B cell (primary cell): ENCODE measurements around the gene AMBRA1. TPM values are rescaled to one million over a fixed set of nuclear protein-coding genes. Genes with fewer than 3 reads are reported as not detected.

Experiments
- ATAC-seq: fragments of 200-7000 bp; cut with Tn5 transposase; one replicate; pipeline ENCODE4 v1.10.0; 2021; ENCODE audit warnings: low read depth, mild to moderate bottlenecking, moderate number of reproducible peaks, moderate library complexity
- CTCF ChIA-PET: fragments of 350-600 bp; sonication (Branson Sonifier 250); formaldehyde crosslinking; loops from one replicate; lab custom pipeline; 2021; ENCODE audit warnings: antibody characterized with exemption, inconsistent platforms; lab: Charles Lee
- POLR2A ChIA-PET: fragments of 350-600 bp; sonication (Branson Sonifier 250); formaldehyde crosslinking; loops from one replicate; lab custom pipeline; 2021; ENCODE audit warnings: antibody characterized with exemption; lab: Charles Lee
- DNase-seq: peaks from one replicate; pipeline ENCODE4 v3.0.0; 2013
- H2AFZ ChIP-seq: 2 replicates; pipeline ENCODE4 v1.6.1; 2012; ENCODE audit warnings: mild to moderate bottlenecking, low read depth, low read length; ENCODE audit not compliant: insufficient read depth, poor library complexity, severe bottlenecking
- H3K27ac ChIP-seq, 2 donors: 1 replicate in 1 of 2; 2 replicates in 1 of 2; pipeline ENCODE4 v1.5.1; 2012 to 2013; ENCODE audit warnings: low read length in 2 of 2, mild to moderate bottlenecking in 2 of 2, moderate library complexity in 1 of 2
- H3K27me3 ChIP-seq, 4 experiments: fragments of 200-600 bp in 1 of 4; sonication (generic) in 1 of 4; replicated peaks in 1 of 4; 1 replicate in 2 of 4; 2 replicates in 2 of 4; pipeline versions ENCODE4 v1.6.1 to v1.7.0; 2013 to 2016; ENCODE audit warnings: low read length in 3 of 4, mild to moderate bottlenecking in 2 of 4, mixed read lengths in 1 of 4, moderate library complexity in 1 of 4; ENCODE audit not compliant: insufficient read depth in 4 of 4, control insufficient read depth in 3 of 4; ENCODE audit errors: control extremely low read depth in 1 of 4
- H3K36me3 ChIP-seq, 2 experiments: replicated peaks in 1 of 2; 1 replicate in 1 of 2; 2 replicates in 1 of 2; pipeline versions ENCODE4 v1.6.1 to v1.7.1; 2013; ENCODE audit warnings: low read length in 1 of 2; ENCODE audit not compliant: insufficient read depth in 2 of 2, control insufficient read depth in 1 of 2; ENCODE audit errors: control extremely low read depth in 1 of 2, extremely low read depth in 1 of 2
- H3K4me1 ChIP-seq, 2 donors: fragments of 200-600 bp in 1 of 2; sonication (generic) in 1 of 2; 1 replicate in 1 of 2; 2 replicates in 1 of 2; pipeline versions ENCODE4 v1.5.1 to v1.6.1; 2013 to 2017; ENCODE audit warnings: low read length in 2 of 2; ENCODE audit not compliant: control insufficient read depth in 2 of 2, insufficient read depth in 2 of 2
- H3K4me2 ChIP-seq: replicated peaks from 2 replicates; pipeline ENCODE3; 2012; ENCODE audit warnings: mild to moderate bottlenecking, low read depth, low read length; ENCODE audit not compliant: poor library complexity, severe bottlenecking
- H3K4me3 ChIP-seq, 5 experiments: fragments of 200-600 bp in 1 of 5; sonication (generic) in 1 of 5; 1 replicate in 3 of 5; 2 replicates in 2 of 5; pipeline versions ENCODE4 v1.5.1 to v1.7.0; 2011 to 2016; ENCODE audit warnings: low read length in 4 of 5, mild to moderate bottlenecking in 4 of 5, low read depth in 2 of 5, control low read depth in 1 of 5, moderate library complexity in 1 of 5; ENCODE audit not compliant: insufficient read depth in 1 of 5; ENCODE audit errors: control extremely low read depth in 1 of 5, extremely low read depth in 1 of 5
- H3K79me2 ChIP-seq: fragments of 200-600 bp; sonication (generic); one replicate; pipeline ENCODE4 v1.6.0; 2016; ENCODE audit warnings: low read length; ENCODE audit not compliant: control insufficient read depth, insufficient read depth
- H3K9ac ChIP-seq: fragments of 200-600 bp; sonication (generic); 2 replicates; pipeline ENCODE4 v1.6.1; 2017; ENCODE audit warnings: mild to moderate bottlenecking, low read length, moderate library complexity
- H3K9me3 ChIP-seq, 3 donors: one replicate each; pipeline versions ENCODE4 v1.6.1 to v1.7.1; 2013; ENCODE audit warnings: low read length in 2 of 3; ENCODE audit not compliant: control insufficient read depth in 2 of 3, insufficient read depth in 1 of 3; ENCODE audit errors: control extremely low read depth in 1 of 3
- H4K20me1 ChIP-seq: 2 replicates; pipeline ENCODE4 v1.6.0; 2012; ENCODE audit warnings: mild to moderate bottlenecking, low read length; ENCODE audit not compliant: insufficient read depth, control insufficient read depth, poor library complexity, severe bottlenecking
- H3K27ac Mint-ChIP-seq: one replicate; pipeline ENCODE4 v1.8.0; 2021; ENCODE audit warnings: mixed read lengths
- H3K27me3 Mint-ChIP-seq: one replicate; pipeline ENCODE4 v1.8.0; 2021; ENCODE audit warnings: mixed read lengths
- H3K4me1 Mint-ChIP-seq: one replicate; pipeline ENCODE4 v1.8.0; 2021; ENCODE audit warnings: mixed read lengths
- H3K4me3 Mint-ChIP-seq: one replicate; pipeline ENCODE4 v1.8.0; 2021; ENCODE audit warnings: mixed read lengths
- H3K9me3 Mint-ChIP-seq: one replicate; pipeline ENCODE4 v1.8.0; 2022; ENCODE audit warnings: mixed read lengths; ENCODE audit not compliant: insufficient read depth
- EZH2 ChIP-seq: IDR thresholded peaks from 2 replicates; pipeline ENCODE4 v1.6.1; 2012; ENCODE audit warnings: borderline replicate concordance, low read depth, mild to moderate bottlenecking, moderate library complexity, low read length; ENCODE audit not compliant: insufficient read depth, poor library complexity, severe bottlenecking
- WGBS: methylation state at CpG from one replicate; pipeline ENCODE4 v1.1.5; 2013; ENCODE audit warnings: missing lambda C conversion rate; ENCODE audit not compliant: insufficient coverage; 5-methylcytosine and 5-hydroxymethylcytosine counted together
- intact Hi-C: fragments of 100-400 bp; cut with micrococcal nuclease; formaldehyde crosslinking; loops from one replicate; pipeline ENCODE4 v1.10.0; 2022
- polyA plus RNA-seq: library from polyadenylated mRNA; depleted of rRNA; stranded (reverse); fragments of >200 nt; gene quantifications from 2 replicates; pipeline ENCODE4 v1.2.3, GENCODE V29; 2012
- total RNA-seq, 2 donors: library from RNA; stranded (reverse); fragments of 120-200 nt in 1 of 2; gene quantifications; 1 replicate in 1 of 2; 2 replicates in 1 of 2; pipeline versions ENCODE4 v1.2.3 to v1.2.4, GENCODE V29; 2013 to 2022
- TF ChIP-seq, protein P1 (sequence below): fragments of 200-600 bp; IDR thresholded peaks from one replicate; pipeline ENCODE4 v1.8.0; 2022; ENCODE audit warnings: antibody characterized with exemption, mild to moderate bottlenecking

AMBRA1 gene
- total and polyA plus RNA-seq, 2 donors (not counting 1 experiment from before 2014, with no cell fraction given), result 13.8 to 36.1 TPM

DNA sequence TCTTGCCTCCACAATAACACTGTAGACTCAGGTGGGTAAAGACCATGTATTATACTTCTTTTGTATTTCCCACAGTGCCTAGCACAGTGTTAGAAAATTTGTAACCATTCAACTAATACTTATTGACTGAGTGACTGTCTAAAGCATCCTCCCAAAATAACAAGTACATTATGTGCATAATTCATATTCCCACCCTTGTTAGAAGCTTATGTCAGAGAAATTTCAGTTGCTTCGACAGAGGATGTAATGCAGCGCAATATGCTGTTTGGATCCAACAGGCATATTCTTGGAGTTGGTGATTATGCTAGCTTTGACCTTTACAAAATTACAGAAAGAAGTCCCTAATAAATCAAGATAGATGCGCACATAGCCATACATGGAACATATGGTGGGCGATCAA lies 53.0 kb downstream of the AMBRA1 start:
- intact Hi-C loops, result no loop called here
- Mint-ChIP-seq H3K27me3 (no peaks in the 10 kb centered on the region), H3K9me3 (no peaks in the 10 kb centered on the region), H3K4me1 (peaks cover 12% of the 10 kb centered on the region), H3K27ac (no peak overlapping the region), H3K4me3 (no peak overlapping the region)
- CTCF ChIA-PET, result interaction anchor here (0.9 kb wide), 1 partner anchor 8 kb away, joined by 3 read pairs; no protein-coding TSS in a partner anchor
- POLR2A ChIA-PET, result no interaction called here
- no peaks in the 10 kb centered on the region for H3K4me1 ChIP-seq
- H3K27ac ChIP-seq, result no peak overlapping the region
- peaks cover 75% of the 10 kb centered on the region for H3K79me2 ChIP-seq
- no peak overlapping the region for H2AFZ ChIP-seq
- WGBS, result no CpG with 5 or more reads among the region's 4 CpGs
- ATAC-seq (no peak), DNase-seq (no peak)
- H3K4me2 ChIP-seq, result no peak overlapping the region
- no peak overlapping the region for H3K4me3 ChIP-seq
- TF ChIP-seq, protein P1, sequence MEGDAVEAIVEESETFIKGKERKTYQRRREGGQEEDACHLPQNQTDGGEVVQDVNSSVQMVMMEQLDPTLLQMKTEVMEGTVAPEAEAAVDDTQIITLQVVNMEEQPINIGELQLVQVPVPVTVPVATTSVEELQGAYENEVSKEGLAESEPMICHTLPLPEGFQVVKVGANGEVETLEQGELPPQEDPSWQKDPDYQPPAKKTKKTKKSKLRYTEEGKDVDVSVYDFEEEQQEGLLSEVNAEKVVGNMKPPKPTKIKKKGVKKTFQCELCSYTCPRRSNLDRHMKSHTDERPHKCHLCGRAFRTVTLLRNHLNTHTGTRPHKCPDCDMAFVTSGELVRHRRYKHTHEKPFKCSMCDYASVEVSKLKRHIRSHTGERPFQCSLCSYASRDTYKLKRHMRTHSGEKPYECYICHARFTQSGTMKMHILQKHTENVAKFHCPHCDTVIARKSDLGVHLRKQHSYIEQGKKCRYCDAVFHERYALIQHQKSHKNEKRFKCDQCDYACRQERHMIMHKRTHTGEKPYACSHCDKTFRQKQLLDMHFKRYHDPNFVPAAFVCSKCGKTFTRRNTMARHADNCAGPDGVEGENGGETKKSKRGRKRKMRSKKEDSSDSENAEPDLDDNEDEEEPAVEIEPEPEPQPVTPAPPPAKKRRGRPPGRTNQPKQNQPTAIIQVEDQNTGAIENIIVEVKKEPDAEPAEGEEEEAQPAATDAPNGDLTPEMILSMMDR, result no peak
- no peak for TF ChIP-seq EZH2
- H3K9me3 ChIP-seq, result no peaks in the 10 kb centered on the region
- H3K27me3 ChIP-seq, result no peaks in the 10 kb centered on the region
- peaks cover 42% of the 10 kb centered on the region for H4K20me1 ChIP-seq
- H3K9ac ChIP-seq, result no peak overlapping the region
- H3K36me3 ChIP-seq, result peaks cover 14 to 52% of the 10 kb centered on the region in 2 experiments

DNA sequence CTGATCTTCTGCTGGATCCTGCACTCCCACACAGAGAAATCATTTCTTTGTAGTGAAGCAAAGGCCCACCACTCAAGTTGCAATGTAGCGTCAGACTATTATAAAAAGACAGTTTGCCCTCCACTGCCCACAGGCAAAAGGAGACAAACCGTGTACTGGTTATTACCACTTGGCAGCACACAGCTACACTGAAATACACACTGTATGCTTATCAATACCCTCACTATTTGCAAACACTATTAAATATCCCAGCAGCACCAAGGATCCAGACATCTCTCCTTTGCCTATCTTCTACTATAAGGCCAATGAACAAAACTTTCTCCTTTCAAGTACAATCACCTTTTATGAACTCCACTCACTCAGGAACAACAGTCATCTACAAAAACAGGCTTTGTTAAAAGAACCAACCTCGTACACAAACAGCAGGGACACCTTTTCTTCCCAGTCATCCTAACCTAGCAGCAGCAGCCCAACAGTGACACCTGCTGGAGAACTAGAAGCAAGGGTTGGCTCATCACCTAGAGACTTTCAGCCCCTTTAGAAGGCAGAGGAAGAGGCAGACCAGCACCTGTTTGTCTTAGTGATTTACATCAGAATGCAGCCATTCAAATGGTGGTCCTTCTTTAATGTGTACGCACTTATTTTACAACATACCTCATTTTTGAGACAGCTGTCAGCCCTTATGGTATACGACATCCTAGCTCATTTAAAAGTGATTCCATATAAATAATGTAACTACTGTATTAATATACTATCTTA lies 56.1 kb downstream of the AMBRA1 start:
- H3K9me3 Mint-ChIP-seq, result no peaks in the 10 kb centered on the region
- ATAC-seq, result peak; percentile 57
- H3K4me2 ChIP-seq, result no peak overlapping the region
- POLR2A ChIA-PET, result no interaction called here
- no peak for TF ChIP-seq EZH2
- TF ChIP-seq, protein P1, result peak; percentile 83
- no peak overlapping the region for H3K9ac ChIP-seq
- H3K36me3 ChIP-seq, result peaks cover 9 to 30% of the 10 kb centered on the region in 2 experiments
- no peak overlapping the region for H3K4me3 ChIP-seq
- no peaks in the 10 kb centered on the region for H3K27me3 Mint-ChIP-seq
- no peak overlapping the region for H2AFZ ChIP-seq
- peaks cover 90% of the 10 kb centered on the region for H3K79me2 ChIP-seq
- no peak overlapping the region for H3K4me3 Mint-ChIP-seq
- no peaks in the 10 kb centered on the region for H3K27me3 ChIP-seq
- WGBS, result 72% methylated on average over 3 of the region's 5 CpGs
- H3K4me1 ChIP-seq, result no peaks in the 10 kb centered on the region
- H3K27ac Mint-ChIP-seq, result no peak overlapping the region
- intact Hi-C loops, result loop anchor here (1.0 to 2.0 kb wide), 4 partner anchors 47 to 299 kb away; no protein-coding TSS in a partner anchor
- DNase-seq, result peak; percentile 66
- H4K20me1 ChIP-seq, result peaks cover 69% of the 10 kb centered on the region
- H3K27ac ChIP-seq, result no peak overlapping the region
- H3K4me1 Mint-ChIP-seq, result peaks cover 16% of the 10 kb centered on the region
- CTCF ChIA-PET, result interaction anchor here (1.0 to 2.2 kb wide), 6 partner anchors 8 to 299 kb away, joined by 3 to 9 read pairs (median 4); no protein-coding TSS in a partner anchor
- no peaks in the 10 kb centered on the region for H3K9me3 ChIP-seq
